ENCODE measurements around the gene FAM222B. TPM values are rescaled to one million over a fixed set of nuclear protein-coding genes. Genes with fewer than 3 reads are reported as not detected.

The FAM222B gene
- total and polyA plus RNA-seq, 9 of the 15 experiments (the other 6 are each of a cell fraction or from before 2014, with no cell fraction given), result 4.0 to 34.6 (median 7.5) TPM

DNA sequence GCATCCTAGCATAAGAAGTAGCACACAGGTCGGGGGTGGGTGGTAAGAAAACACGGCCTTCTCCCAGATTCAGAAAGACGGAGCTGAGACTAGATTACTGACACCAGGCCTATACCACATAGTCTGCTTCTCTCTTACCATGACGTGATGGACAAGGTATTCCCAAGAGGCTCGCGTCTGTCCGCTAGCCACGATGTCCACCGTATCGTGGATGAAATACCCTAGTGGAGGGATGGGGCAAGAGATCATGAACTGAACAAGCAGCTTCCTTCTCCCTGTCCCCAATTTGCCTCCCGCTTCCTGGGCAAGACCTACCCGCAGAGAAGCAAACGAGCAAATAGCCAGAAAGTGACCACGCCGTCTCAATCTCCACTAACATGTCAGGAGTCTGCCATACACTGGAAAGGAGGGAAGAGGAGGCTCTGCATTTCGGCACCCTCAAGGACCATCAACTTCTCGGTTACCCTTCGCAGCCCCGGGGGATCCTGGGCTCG lies 117.4 kb downstream of the FAM222B start (continued):
- peak; percentile 38; the same call in 1 of the 2 replicates for TF ChIP-seq PRMT5 (CRISPR knock-in tag; IDR thresholded peaks at IDR 0.05)
- TF ChIP-seq SAP30 (IDR thresholded peaks at IDR 0.05; ENCODE audit: borderline replicate concordance, insufficient read depth, low read depth, low read length, poor library complexity, severe bottlenecking), result no peak
- TF ChIP-seq, protein P1, sequence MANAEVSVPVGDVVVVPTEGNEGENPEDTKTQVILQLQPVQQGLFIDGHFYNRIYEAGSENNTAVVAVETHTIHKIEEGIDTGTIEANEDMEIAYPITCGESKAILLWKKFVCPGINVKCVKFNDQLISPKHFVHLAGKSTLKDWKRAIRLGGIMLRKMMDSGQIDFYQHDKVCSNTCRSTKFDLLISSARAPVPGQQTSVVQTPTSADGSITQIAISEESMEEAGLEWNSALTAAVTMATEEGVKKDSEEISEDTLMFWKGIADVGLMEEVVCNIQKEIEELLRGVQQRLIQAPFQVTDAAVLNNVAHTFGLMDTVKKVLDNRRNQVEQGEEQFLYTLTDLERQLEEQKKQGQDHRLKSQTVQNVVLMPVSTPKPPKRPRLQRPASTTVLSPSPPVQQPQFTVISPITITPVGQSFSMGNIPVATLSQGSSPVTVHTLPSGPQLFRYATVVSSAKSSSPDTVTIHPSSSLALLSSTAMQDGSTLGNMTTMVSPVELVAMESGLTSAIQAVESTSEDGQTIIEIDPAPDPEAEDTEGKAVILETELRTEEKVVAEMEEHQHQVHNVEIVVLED (CRISPR knock-in tag; IDR thresholded peaks at IDR 0.05), result no peak
- TF ChIP-seq, protein P2, sequence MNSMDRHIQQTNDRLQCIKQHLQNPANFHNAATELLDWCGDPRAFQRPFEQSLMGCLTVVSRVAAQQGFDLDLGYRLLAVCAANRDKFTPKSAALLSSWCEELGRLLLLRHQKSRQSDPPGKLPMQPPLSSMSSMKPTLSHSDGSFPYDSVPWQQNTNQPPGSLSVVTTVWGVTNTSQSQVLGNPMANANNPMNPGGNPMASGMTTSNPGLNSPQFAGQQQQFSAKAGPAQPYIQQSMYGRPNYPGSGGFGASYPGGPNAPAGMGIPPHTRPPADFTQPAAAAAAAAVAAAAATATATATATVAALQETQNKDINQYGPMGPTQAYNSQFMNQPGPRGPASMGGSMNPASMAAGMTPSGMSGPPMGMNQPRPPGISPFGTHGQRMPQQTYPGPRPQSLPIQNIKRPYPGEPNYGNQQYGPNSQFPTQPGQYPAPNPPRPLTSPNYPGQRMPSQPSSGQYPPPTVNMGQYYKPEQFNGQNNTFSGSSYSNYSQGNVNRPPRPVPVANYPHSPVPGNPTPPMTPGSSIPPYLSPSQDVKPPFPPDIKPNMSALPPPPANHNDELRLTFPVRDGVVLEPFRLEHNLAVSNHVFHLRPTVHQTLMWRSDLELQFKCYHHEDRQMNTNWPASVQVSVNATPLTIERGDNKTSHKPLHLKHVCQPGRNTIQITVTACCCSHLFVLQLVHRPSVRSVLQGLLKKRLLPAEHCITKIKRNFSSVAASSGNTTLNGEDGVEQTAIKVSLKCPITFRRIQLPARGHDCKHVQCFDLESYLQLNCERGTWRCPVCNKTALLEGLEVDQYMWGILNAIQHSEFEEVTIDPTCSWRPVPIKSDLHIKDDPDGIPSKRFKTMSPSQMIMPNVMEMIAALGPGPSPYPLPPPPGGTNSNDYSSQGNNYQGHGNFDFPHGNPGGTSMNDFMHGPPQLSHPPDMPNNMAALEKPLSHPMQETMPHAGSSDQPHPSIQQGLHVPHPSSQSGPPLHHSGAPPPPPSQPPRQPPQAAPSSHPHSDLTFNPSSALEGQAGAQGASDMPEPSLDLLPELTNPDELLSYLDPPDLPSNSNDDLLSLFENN (IDR thresholded peaks at IDR 0.05; ENCODE audit: low read depth in 2 of 2, low read length in 2 of 2), result no peak
- no peak for TF ChIP-seq DACH1 (IDR thresholded peaks at IDR 0.05; ENCODE audit: partially characterized antibody)
- TF ChIP-seq TAF7 (tag; IDR thresholded peaks at IDR 0.05), result no peak
- no peak for TF ChIP-seq RB1 (IDR thresholded peaks at IDR 0.05; ENCODE audit: low read depth)
- TF ChIP-seq RHOXF2B (CRISPR knock-in tag; conservative IDR thresholded peaks at IDR 0.05), result peak; percentile 60; the same call in 1 of the 2 replicates
- TF ChIP-seq, protein P3, sequence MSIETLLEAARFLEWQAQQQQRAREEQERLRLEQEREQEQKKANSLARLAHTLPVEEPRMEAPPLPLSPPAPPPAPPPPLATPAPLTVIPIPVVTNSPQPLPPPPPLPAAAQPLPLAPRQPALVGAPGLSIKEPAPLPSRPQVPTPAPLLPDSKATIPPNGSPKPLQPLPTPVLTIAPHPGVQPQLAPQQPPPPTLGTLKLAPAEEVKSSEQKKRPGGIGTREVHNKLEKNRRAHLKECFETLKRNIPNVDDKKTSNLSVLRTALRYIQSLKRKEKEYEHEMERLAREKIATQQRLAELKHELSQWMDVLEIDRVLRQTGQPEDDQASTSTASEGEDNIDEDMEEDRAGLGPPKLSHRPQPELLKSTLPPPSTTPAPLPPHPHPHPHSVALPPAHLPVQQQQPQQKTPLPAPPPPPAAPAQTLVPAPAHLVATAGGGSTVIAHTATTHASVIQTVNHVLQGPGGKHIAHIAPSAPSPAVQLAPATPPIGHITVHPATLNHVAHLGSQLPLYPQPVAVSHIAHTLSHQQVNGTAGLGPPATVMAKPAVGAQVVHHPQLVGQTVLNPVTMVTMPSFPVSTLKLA (conservative IDR thresholded peaks at IDR 0.05), result no peak
- TF ChIP-seq HIVEP1 (CRISPR knock-in tag; IDR thresholded peaks at IDR 0.05), result no peak
- no peak for TF ChIP-seq BRF1 (IDR thresholded peaks at IDR 0.05; ENCODE audit: borderline replicate concordance, extremely low read depth, insufficient read length)
- TF ChIP-seq E2F5 (CRISPR knock-in tag; IDR thresholded peaks at IDR 0.05), result peak; percentile 7; the same call in 1 of the 2 replicates
- no peak for TF ChIP-seq ATF1 (CRISPR knock-in tag; IDR thresholded peaks at IDR 0.05)
- TF ChIP-seq ATF1 (tag; IDR thresholded peaks at IDR 0.05), result no peak
- TF ChIP-seq TBL1XR1 (IDR thresholded peaks at IDR 0.05; ENCODE audit: low read length in 2 of 2), result no peak
- no peak for TF ChIP-seq MEF2A (IDR thresholded peaks at IDR 0.05; ENCODE audit: control insufficient read depth, low read depth, low read length)
- no peak for TF ChIP-seq MITF (IDR thresholded peaks at IDR 0.05)
- no peak for TF ChIP-seq STAG1 (CRISPR knock-in tag; IDR thresholded peaks at IDR 0.05; ENCODE audit: borderline replicate concordance)

Data from K562 (cell line).